AG09309 (cell line): ENCODE data around the gene TNFAIP8L3.

Source experiments
- DNase-seq: peaks from one replicate; pipeline ENCODE4 v3.0.0-alpha.2; 2010; ENCODE audit warnings: low read depth
- H3K4me3 ChIP-seq: 2 replicates; pipeline ENCODE4 v1.5.1; 2011; ENCODE audit warnings: mild to moderate bottlenecking, low read depth, low read length, moderate library complexity; ENCODE audit not compliant: control insufficient read depth
- TF ChIP-seq, protein P1 (sequence below): IDR thresholded peaks from 2 replicates; pipeline ENCODE4 v1.5.1; 2011; ENCODE audit warnings: mild to moderate bottlenecking, low read depth, low read length, inconsistent platforms; ENCODE audit not compliant: insufficient read depth, control insufficient read depth; ENCODE audit errors: missing control alignments

TNFAIP8L3 gene

DNA sequence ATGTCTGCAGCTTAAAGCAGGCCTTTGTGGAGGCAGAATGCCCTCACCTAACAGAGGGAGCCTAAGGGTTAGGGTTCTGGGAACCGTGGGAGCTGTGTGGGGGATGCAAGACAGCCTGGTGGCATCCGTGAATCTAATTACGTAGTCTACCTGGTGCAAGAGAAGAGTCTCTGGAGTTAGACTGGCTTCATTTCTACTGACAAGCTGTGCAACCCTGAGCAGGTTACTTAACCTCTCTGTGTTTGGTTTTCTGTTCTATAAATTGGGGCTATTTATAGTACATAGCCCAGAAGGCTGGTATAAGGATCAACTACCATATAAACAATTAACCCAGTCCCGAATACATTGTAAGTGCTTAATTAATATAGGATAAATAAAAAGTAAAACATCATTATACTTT is 8.3 kb downstream of the TNFAIP8L3 start:
- TF ChIP-seq, protein P1, sequence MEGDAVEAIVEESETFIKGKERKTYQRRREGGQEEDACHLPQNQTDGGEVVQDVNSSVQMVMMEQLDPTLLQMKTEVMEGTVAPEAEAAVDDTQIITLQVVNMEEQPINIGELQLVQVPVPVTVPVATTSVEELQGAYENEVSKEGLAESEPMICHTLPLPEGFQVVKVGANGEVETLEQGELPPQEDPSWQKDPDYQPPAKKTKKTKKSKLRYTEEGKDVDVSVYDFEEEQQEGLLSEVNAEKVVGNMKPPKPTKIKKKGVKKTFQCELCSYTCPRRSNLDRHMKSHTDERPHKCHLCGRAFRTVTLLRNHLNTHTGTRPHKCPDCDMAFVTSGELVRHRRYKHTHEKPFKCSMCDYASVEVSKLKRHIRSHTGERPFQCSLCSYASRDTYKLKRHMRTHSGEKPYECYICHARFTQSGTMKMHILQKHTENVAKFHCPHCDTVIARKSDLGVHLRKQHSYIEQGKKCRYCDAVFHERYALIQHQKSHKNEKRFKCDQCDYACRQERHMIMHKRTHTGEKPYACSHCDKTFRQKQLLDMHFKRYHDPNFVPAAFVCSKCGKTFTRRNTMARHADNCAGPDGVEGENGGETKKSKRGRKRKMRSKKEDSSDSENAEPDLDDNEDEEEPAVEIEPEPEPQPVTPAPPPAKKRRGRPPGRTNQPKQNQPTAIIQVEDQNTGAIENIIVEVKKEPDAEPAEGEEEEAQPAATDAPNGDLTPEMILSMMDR, result no peak
- H3K4me3 ChIP-seq, result no peak overlapping the region
- DNase-seq, result no peak

DNA sequence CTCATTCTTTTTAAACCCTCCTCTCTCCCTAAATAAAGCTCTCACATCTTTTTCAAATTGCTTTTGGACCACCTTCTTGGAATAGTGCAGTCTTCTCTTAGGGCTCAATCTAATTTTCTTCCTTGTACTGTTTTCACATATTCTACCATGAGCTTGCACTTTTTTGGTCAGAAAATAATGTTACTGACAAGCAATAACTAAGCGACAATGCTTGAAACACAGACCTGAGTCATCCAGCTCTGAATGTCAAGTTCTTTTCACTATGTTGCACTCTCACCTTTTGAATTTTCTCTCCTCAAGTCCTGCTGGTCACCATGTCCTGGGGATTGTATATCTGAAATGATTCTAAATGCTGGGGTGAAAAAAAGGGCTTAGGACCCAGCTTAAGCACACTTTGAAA is 8.9 kb downstream of the TNFAIP8L3 start:
- H3K4me3 ChIP-seq, result no peak overlapping the region
- TF ChIP-seq, protein P1, result no peak
- no peak for DNase-seq

DNA sequence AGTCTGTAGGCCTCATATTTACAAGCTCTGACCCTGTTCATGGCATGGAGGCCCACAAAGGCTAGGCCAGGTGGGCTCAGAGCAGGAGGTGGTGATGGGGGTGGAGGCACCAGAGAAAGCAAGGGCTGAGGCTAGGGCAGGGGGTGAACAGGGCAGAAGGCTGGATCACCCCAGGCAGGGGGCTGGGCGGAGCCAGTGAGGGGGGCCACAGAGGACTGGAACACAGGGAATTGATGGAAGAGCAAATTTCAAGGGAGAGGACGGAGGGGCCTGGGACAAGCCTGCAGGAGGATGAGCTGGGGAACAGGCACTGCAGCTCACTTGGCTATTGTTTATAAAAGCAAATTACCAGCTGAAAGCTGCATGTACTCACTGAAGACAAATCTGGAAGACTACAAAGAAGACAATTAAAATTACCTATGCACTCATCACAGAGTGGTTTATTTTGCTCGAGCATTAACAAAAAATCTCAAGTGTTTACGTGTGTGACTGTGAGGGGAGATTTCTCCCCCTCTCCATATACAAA is 11.0 kb downstream of the TNFAIP8L3 start:
- TF ChIP-seq, protein P1, result no peak
- no peak for DNase-seq

DNA sequence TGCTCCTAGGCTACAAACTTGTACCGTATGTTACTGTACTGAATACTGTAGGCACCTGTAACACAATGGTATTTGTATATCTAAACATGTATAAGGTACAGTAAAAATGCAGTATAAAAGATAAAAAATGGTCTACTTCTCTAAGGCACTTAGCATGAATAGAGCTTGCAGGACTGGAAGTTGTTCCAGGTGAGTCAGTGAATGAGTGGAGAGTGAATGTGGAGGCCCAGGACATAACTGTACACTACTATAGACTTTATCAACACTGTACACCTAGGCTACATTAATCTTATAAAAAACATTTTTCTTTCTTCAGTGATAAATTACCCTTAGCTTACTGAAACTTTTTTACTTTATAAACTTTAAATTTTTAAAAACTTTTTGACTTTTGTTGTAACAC is 12.5 kb downstream of the TNFAIP8L3 start:
- DNase-seq, result no peak
- H3K4me3 ChIP-seq, result no peak overlapping the region
- TF ChIP-seq, protein P1, result no peak

More for the DNA sequence above, 11.0 kb downstream of the TNFAIP8L3 start:
- H3K4me3 ChIP-seq, result no peak overlapping the region

DNA sequence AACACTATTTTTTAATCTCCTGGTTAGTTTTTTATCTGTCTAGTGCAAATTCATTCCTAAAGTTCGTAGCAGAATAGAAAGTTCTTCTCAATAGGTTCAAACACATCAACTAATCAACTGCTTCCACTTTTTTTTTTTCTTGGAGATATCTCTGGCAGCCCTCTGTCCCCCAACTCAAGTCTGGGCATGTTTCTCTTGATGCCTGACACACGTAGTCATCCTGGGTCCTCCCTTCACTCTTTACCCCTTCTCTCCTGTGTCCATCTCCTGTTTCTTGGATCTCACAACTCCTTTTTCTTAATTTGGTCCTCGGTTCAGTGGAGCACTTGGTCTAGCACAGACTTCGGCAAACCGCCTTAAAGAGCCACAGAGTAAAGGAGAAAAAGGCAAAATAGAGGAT is 14.4 kb downstream of the TNFAIP8L3 start:
- no peak for DNase-seq
- no peak overlapping the region for H3K4me3 ChIP-seq
- TF ChIP-seq, protein P1, result no peak

DNA sequence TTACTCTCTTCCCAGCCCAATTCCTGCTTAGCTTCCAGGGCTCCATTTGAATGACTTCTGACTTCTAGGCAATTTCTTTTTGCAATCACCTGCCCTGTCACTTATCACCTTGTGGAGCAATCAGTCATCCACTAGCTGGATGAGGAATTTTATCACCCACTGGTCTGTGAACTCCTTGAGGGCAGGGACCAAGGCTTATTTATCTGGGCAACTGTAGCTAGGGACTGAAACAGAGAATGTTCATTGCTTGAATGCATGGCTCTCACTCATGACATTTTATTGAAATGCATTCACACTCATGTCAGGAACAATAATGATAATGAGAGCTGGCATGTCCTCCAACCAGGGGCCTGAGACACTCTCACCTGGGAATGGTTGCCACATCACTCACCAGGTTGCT is 15.5 kb downstream of the TNFAIP8L3 start:
- no peak overlapping the region for H3K4me3 ChIP-seq
- no peak for DNase-seq
- TF ChIP-seq, protein P1, result no peak
